ENCODE results near the gene XYLT1. TPM values are rescaled to one million over a fixed set of nuclear protein-coding genes. Genes with fewer than 3 reads are reported as not detected.

XYLT1 gene
- total RNA-seq, 2 experiments from 2014 or later: 53.6 to 56.7 TPM

DNA sequence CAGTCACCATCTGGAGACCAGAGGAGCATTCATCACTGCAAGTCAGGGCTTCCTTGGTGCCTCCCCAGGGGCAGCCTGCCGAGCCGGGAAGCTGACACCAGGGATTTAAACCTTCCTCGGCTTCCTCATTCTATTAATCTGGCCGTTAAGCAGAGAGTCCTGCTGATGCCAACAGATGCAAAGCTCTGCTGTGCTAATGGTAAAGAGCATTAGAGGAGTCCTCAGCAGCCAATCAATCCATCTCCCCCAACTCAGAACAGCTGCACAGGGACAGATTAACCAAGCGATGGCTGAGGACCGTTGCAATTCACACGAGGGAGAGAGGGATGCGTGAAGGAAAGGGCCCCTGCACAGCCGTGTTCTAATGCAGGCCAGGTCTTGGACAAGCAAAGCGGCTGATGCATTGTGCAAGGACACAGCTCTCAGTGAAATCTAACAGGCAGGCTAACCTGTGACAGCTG, 116.6 kb downstream of the XYLT1 start:
- ATAC-seq (ENCODE audit: low read depth) (no peak), DNase-seq (no peak)
- Mint-ChIP-seq H3K4me1 (peaks cover 50% of the 10 kb centered on the region), H3K9me3 (no peaks in the 10 kb centered on the region), H3K4me3 (no peak overlapping the region), H3K27me3 (no peaks in the 10 kb centered on the region), H3K27ac (peak overlapping the region; percentile 58), H3K36me3 (peaks cover 59% of the 10 kb centered on the region)
- POLR2A ChIA-PET: interaction anchor here (1.6 kb wide), 1 partner anchor 15 kb away, joined by 4 read pairs; no protein-coding TSS in a partner anchor

DNA sequence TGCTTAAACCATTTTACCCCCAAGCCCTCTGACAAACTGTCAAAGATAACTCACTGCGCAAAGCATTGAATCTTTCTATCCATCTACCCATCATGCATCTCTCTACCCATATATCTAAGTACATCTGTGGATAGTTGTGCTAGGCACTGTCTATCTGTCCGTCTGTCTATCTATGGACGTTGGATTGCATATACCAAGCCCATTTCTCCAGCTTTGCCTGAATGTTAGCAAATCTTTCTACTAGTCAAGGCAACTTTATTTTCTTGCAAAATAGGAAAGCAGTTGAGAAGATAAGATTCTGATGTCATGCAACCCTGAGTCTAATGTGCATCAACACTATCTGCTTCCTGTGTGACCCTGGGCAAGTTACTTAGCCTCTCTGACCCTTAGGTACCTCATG, 117.2 kb downstream of the XYLT1 start:
- H3K36me3 Mint-ChIP-seq: peaks cover 59% of the 10 kb centered on the region
- no peak overlapping the region for H3K27ac Mint-ChIP-seq
- DNase-seq (no peak), ATAC-seq (ENCODE audit: low read depth) (no peak)
- no peak overlapping the region for H3K4me3 Mint-ChIP-seq
- POLR2A ChIA-PET: interaction anchor here (1.6 kb wide), 1 partner anchor 16 kb away, joined by 4 read pairs; no protein-coding TSS in a partner anchor
- no peaks in the 10 kb centered on the region for H3K27me3 Mint-ChIP-seq
- H3K4me1 Mint-ChIP-seq: peaks cover 49% of the 10 kb centered on the region
- no peaks in the 10 kb centered on the region for H3K9me3 Mint-ChIP-seq

DNA sequence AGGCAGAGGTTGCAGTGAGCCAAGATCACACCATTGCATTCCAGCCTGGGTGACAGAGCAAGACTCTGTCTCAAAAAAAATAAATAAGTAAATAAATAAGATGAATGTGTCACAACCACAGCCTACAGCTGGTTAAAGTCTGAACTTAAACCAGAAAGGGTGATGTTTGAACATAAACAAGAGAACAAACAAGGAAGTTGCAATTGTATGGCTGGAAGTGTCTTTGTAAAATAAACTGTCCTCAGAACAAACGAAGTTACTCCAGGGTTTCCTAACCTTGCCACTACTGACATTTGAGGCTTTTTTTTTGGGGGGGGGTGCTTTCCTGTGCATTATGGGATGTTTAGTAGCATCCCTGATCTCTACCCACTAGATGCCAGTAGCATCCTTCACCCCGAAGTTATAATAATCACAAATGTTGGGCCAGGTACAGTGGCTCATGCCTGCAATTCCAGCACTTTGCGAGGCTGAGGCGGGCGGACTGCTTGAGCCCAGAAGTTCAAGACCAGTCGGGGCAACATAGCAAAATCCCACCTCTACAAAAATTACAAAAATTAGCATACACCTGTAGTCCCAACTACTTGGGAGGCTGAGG, 119.2 kb downstream of the XYLT1 start:
- peak overlapping the region; percentile 36 for H3K27ac Mint-ChIP-seq
- POLR2A ChIA-PET: interaction anchor here (1.9 to 3.2 kb wide), 2 partner anchors 13 to 17 kb away, joined by 4 to 9 read pairs; no protein-coding TSS in a partner anchor
- ATAC-seq (ENCODE audit: low read depth): no peak
- H3K4me1 Mint-ChIP-seq: peaks cover 59% of the 10 kb centered on the region
- no peaks in the 10 kb centered on the region for H3K9me3 Mint-ChIP-seq
- H3K4me3 Mint-ChIP-seq: no peak overlapping the region
- no peaks in the 10 kb centered on the region for H3K27me3 Mint-ChIP-seq
- H3K36me3 Mint-ChIP-seq: peaks cover 46% of the 10 kb centered on the region
- DNase-seq: no peak

DNA sequence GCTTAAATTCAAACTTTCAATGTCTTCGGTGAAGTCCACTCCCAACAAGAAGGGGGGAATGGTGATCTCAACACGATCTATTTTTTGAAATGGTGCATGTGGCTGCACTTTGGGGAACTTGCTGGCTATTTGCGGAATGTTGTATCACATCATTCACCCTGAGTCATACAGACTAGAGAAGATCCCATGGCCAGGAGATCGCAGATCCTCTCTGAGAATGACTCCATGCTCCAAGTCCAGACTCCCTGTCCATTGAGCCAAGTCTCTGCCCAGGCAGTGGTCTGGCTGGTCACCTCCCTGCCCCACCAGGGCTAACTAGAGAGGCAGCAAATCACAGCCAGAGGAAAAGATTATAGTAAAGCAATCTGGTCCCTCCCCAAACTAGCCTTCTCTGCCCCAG, 120.6 kb downstream of the XYLT1 start:
- Mint-ChIP-seq H3K9me3 (no peaks in the 10 kb centered on the region), H3K4me3 (no peak overlapping the region), H3K4me1 (peaks cover 67% of the 10 kb centered on the region), H3K36me3 (peaks cover 41% of the 10 kb centered on the region), H3K27ac (no peak overlapping the region), H3K27me3 (no peaks in the 10 kb centered on the region)
- POLR2A ChIA-PET: interaction anchor here (3.2 kb wide), 1 partner anchor 19 kb away, joined by 9 read pairs; no protein-coding TSS in a partner anchor
- no peak for ATAC-seq (ENCODE audit: low read depth)
- DNase-seq: no peak

DNA sequence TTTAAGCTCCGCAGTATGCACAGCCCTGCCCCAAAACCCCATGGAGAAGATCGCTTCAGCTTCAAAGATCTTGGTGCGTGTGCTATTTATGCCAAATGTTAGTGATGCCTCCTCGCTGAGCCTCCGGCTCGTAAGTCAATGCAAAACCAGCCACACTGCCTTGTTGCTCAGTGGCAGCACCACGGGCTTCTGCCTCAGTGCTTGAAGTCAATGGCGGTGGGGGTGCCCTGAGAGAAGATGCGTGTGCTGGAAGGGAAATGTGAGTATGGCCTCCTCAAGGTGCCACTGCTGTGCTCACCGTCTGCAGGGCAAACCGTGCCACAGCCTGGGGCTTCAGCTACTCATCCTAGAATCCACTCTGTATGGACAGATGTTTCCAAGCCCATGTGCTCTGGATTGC, 121.9 kb downstream of the XYLT1 start:
- Mint-ChIP-seq H3K27me3 (no peaks in the 10 kb centered on the region), H3K4me3 (peak overlapping the region; percentile 19), H3K4me1 (peaks cover 73% of the 10 kb centered on the region), H3K9me3 (no peaks in the 10 kb centered on the region), H3K27ac (peak overlapping the region; percentile 94), H3K36me3 (peaks cover 31% of the 10 kb centered on the region)
- POLR2A ChIA-PET: interaction anchor here (1.0 to 2.3 kb wide), 2 partner anchors 8 to 67 kb away, joined by 5 to 6 read pairs; no protein-coding TSS in a partner anchor
- ATAC-seq (ENCODE audit: low read depth) (no peak), DNase-seq (no peak)

DNA sequence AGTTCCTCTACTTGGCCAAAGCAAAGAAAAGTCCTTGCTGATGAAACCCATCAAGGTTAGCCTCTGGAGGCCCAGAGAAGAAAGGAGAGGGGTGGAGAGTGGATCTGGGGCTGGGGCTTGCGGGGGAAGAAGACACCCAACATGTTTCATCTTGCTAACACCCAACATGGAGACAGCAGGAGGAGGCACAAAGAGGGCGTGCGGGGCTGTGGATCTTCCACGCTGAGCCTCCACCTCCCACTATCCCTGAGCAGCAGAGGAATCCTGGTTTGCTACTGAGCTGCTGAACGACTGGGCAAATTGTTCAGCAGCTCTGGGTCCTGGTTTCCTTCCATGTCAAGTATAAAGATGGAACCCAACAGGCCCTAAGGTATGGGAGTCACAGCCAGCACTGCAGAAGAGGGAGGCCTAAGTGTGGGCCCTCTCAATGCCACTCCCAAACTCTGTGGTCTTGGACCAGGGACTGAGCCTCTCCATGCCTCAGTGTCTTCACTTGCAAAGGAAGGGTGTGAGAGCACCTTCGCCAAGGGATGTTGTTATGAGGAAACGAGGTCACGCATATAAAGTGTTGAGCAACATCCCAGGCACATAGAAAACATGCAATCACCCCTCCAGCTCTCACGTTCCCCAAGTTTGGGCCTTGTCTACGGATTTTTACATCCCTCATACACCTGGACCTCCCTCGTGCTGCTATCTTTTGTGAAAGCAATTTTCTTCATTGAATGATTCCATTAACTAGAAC, 122.5 kb downstream of the XYLT1 start:
- peaks cover 75% of the 10 kb centered on the region for H3K4me1 Mint-ChIP-seq
- H3K9me3 Mint-ChIP-seq: no peaks in the 10 kb centered on the region
- ATAC-seq (ENCODE audit: low read depth) (no peak), DNase-seq (no peak)
- POLR2A ChIA-PET: interaction anchor here (1.0 to 6.8 kb wide), 8 partner anchors 9 to 123 kb away, joined by 3 to 216 read pairs (median 8); no protein-coding TSS in a partner anchor
- peak overlapping the region; percentile 64 for H3K4me3 Mint-ChIP-seq
- H3K27me3 Mint-ChIP-seq: no peaks in the 10 kb centered on the region
- peaks cover 26% of the 10 kb centered on the region for H3K36me3 Mint-ChIP-seq
- peak overlapping the region; percentile 94 for H3K27ac Mint-ChIP-seq

DNA sequence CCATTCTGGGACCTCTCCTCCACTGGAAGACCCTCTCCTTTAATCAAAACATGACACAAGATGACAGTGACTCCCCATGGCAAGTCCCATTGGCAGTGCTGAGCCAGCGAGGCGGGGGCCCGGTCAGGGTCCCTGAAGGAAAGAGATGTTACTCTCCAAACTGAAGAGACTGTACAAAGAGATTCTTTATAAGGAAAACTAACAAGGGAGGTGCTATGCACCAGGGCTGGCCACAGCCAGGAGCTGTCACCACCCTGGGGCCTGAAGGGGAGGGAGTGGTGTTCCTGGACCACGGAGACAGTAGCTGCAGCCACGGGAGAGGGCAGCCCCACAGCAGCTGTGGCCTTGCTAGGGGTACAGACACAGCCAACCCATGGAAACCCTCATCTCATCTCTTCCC, 123.1 kb downstream of the XYLT1 start:
- peak overlapping the region; percentile 64 for H3K4me3 Mint-ChIP-seq
- no peaks in the 10 kb centered on the region for H3K27me3 Mint-ChIP-seq
- H3K36me3 Mint-ChIP-seq: peaks cover 23% of the 10 kb centered on the region
- POLR2A ChIA-PET: interaction anchor here (0.9 to 6.8 kb wide), 14 partner anchors 9 to 1454 kb away, joined by 3 to 216 read pairs (median 6); partner anchors contain the start of gene ARL6IP1
- ATAC-seq (ENCODE audit: low read depth): no peak
- H3K4me1 Mint-ChIP-seq: peaks cover 79% of the 10 kb centered on the region
- peak overlapping the region; percentile 94 for H3K27ac Mint-ChIP-seq
- H3K9me3 Mint-ChIP-seq: no peaks in the 10 kb centered on the region
- no peak for DNase-seq

DNA sequence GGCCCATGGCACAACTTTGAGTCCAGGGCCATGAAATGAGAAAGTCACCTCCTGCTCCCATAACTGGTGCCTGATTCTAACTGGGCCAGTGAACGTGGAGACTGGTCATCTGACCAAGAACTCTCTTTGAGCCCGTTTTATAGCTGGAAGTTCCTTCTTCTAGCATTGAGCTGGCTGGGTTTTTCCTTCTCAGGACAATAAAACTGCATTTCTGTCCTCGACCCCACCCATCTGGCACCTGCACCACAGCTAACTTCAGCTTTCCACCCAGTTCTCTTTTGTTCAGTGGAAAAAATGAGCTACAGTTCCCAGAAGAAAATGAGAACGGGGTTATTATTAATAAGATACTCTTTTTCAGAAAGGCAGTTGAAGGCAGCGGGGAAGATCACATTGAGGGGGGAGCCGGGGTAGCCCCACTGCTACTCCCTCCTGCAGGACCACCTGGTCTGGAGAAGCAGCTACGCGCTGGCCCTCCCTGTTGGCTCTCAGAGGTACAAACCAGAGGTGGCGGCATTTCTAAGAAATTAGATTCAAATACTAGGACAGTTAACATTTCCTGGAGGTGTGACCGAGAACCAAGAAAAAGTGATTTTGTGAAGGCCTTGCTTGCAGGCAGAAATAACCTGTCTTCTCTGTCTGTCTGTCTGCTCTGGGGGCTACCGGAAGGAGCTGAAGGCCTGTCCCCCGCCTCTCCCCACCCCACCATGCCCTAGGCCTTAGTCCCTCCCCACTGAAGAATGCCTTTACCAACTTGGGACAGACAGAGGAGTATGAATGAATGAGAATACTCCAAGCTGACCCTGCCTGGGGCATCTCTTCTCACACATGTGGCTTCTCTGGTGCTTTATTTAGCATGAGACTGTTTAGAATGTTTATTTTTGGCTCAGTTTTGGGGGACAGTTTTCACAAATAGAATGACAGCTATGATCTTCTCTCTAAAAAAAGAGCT, 123.9 kb downstream of the XYLT1 start:
- Mint-ChIP-seq H3K9me3 (no peaks in the 10 kb centered on the region), H3K27me3 (no peaks in the 10 kb centered on the region), H3K27ac (peak overlapping the region; percentile 94), H3K4me1 (peaks cover 80% of the 10 kb centered on the region), H3K36me3 (peaks cover 26% of the 10 kb centered on the region), H3K4me3 (peak overlapping the region; percentile 64)
- peak; percentile 79 for ATAC-seq (ENCODE audit: low read depth)
- peak; percentile 67 for DNase-seq
- POLR2A ChIA-PET: interaction anchor here (0.9 to 6.8 kb wide), 16 partner anchors 10 to 1455 kb away, joined by 3 to 216 read pairs (median 4); partner anchors contain the start of gene ARL6IP1

DNA sequence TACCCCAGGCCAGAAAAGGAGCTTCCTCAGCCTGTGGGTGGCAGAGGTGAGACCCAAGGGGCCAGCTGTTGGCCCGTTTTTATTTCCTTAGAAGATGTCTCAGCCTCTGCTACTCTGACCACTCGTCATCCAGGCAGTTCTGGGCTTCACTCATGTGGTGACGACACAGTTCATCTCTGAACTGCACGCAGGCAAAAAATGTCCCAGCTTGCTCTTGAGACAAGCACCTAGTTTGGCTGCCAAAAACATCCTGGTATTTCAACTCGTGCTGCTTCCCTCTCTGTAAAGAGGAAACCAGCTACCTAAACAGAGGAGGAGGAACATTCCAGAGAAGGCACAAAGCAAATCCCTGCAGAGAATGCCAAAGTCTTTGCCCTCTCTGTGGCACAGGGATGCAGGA, 125.7 kb downstream of the XYLT1 start:
- POLR2A ChIA-PET: interaction anchor here (1.0 to 6.8 kb wide), 6 partner anchors 15 to 1457 kb away, joined by 3 to 216 read pairs (median 4); no protein-coding TSS in a partner anchor
- ATAC-seq (ENCODE audit: low read depth) (no peak), DNase-seq (no peak)
- peaks cover 84% of the 10 kb centered on the region for H3K4me1 Mint-ChIP-seq
- peak overlapping the region; percentile 52 for H3K4me3 Mint-ChIP-seq
- H3K36me3 Mint-ChIP-seq: peaks cover 23% of the 10 kb centered on the region
- H3K27me3 Mint-ChIP-seq: no peaks in the 10 kb centered on the region
- peak overlapping the region; percentile 87 for H3K27ac Mint-ChIP-seq
- H3K9me3 Mint-ChIP-seq: no peaks in the 10 kb centered on the region

DNA sequence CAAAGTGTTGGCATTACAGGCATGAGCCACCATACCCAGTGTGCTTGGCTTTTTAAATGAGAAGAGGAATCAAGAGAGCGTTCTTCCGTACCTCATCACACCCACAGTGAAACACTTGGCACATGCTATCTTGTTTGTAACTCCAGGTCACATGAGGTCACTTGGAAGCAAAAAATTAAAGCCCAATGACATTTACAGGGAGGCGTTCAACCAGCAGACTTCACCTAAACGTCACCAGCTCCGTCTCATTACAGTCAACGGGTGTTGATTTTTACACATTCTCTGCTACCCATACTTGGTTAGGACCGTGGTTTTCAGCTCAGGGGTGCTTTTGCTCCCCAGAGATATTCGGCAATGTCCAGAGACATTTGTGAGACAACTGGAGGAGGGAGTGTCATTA, 127.0 kb downstream of the XYLT1 start:
- no peak for ATAC-seq (ENCODE audit: low read depth)
- Mint-ChIP-seq H3K9me3 (no peaks in the 10 kb centered on the region), H3K4me1 (peaks cover 82% of the 10 kb centered on the region), H3K27me3 (no peaks in the 10 kb centered on the region), H3K27ac (peak overlapping the region; percentile 96), H3K4me3 (peak overlapping the region; percentile 73), H3K36me3 (peaks cover 16% of the 10 kb centered on the region)
- POLR2A ChIA-PET: interaction anchor here (0.6 to 6.8 kb wide), 5 partner anchors 13 to 126 kb away, joined by 3 to 216 read pairs (median 6); no protein-coding TSS in a partner anchor
- DNase-seq: no peak

DNA sequence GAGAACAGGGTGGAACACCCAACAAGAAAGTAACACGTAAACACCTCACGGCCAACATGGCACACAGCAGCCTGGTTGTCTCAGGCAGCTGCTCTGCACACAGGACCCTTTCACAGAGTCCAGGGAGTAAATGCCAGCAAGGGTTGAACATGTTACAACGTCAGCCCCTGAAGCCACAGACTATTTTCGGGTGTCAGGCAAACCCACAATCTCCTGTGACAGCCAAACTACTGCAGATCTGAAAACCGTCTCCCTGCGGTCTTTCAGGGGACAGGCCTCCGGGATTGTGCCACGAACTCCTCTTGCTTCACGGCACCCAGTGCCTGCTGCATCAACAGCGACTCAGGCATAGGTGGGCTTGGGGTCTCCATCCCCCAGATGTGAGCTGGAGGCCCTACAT, 127.7 kb downstream of the XYLT1 start:
- H3K27me3 Mint-ChIP-seq: no peaks in the 10 kb centered on the region
- H3K4me1 Mint-ChIP-seq: peaks cover 82% of the 10 kb centered on the region
- ATAC-seq (ENCODE audit: low read depth) (peak; percentile 48), DNase-seq (peak; percentile 64)
- peak overlapping the region; percentile 73 for H3K4me3 Mint-ChIP-seq
- H3K9me3 Mint-ChIP-seq: no peaks in the 10 kb centered on the region
- peaks cover 15% of the 10 kb centered on the region for H3K36me3 Mint-ChIP-seq
- H3K27ac Mint-ChIP-seq: peak overlapping the region; percentile 96
- POLR2A ChIA-PET: interaction anchor here (0.6 to 6.8 kb wide), 8 partner anchors 14 to 126 kb away, joined by 3 to 216 read pairs (median 3); no protein-coding TSS in a partner anchor

DNA sequence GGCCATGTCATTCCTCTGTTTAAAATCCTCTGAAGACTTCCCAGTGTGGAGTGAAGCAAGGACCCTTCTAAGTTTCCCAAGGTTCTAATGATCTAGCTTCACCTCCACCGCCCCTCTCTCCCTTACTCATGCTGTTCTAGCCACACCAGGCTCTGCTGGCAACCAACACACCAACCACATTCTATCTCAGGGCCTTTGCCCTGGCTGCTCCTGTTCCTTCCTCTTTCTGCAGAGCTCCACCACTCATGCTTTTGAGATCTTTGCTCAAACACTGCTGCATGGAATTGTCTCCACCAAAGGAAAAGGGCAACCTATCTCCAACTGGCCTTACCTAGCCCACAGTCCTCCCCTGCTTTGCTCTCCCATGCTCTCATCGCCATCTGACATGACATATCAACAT, 128.7 kb downstream of the XYLT1 start:
- H3K4me3 Mint-ChIP-seq: peak overlapping the region; percentile 76

More for the DNA sequence above, 128.7 kb downstream of the XYLT1 start:
- peaks cover 16% of the 10 kb centered on the region for H3K36me3 Mint-ChIP-seq
- H3K27ac Mint-ChIP-seq: peak overlapping the region; percentile 96
- DNase-seq (no peak), ATAC-seq (ENCODE audit: low read depth) (no peak)
- H3K27me3 Mint-ChIP-seq: no peaks in the 10 kb centered on the region
- H3K9me3 Mint-ChIP-seq: no peaks in the 10 kb centered on the region
- H3K4me1 Mint-ChIP-seq: peaks cover 77% of the 10 kb centered on the region
- POLR2A ChIA-PET: interaction anchor here (0.5 to 6.8 kb wide), 4 partner anchors 13 to 36 kb away, joined by 3 to 216 read pairs (median 8); no protein-coding TSS in a partner anchor
